H1 (cell line): ENCODE data around the gene GTF3C2. TPM values are rescaled to one million over a fixed set of nuclear protein-coding genes. Genes with fewer than 3 reads are reported as not detected.

Source experiments
- CTCF ChIA-PET: fragments of 300-600 bp; sonication (Branson Sonifier 250); formaldehyde crosslinking; loops from one replicate; lab custom pipeline; 2021; ENCODE audit not compliant: partially characterized antibody; lab: Charles Lee
- POLR2A ChIA-PET: fragments of 300-600 bp; sonication (Branson Sonifier 250); formaldehyde crosslinking; loops from one replicate; lab custom pipeline; 2021; ENCODE audit warnings: inconsistent platforms; ENCODE audit not compliant: partially characterized antibody; lab: Charles Lee
- DNase-seq, 2 experiments: peaks; one replicate each; pipeline versions ENCODE4 v3.0.0 to v3.0.0-alpha.2; 2010 to 2022; ENCODE audit warnings: low spot score in 2 of 2, low read depth in 1 of 2, mixed read lengths in 1 of 2
- FAIRE-seq: peaks from 2 replicates; lab custom pipeline; 2011; peaks lifted over from hg19 to GRCh38; lab: Jason Lieb, UNC
- H2AFZ ChIP-seq: 2 replicates; pipeline ENCODE4 v1.8.1; 2012; ENCODE audit warnings: low read length, inconsistent platforms
- H2AK5ac ChIP-seq: 2 replicates; pipeline ENCODE4 v1.6.1; 2013; ENCODE audit warnings: low read depth, low read length
- H2BK120ac ChIP-seq: replicated peaks from 2 replicates; pipeline ENCODE3; 2013; ENCODE audit warnings: low read depth, low read length, inconsistent platforms
- H2BK12ac ChIP-seq: 2 replicates; pipeline ENCODE4 v1.6.1; 2013; ENCODE audit warnings: low read depth, low read length
- H2BK15ac ChIP-seq: 2 replicates; pipeline ENCODE4 v1.6.1; 2013; ENCODE audit warnings: low read length
- H2BK20ac ChIP-seq: 2 replicates; pipeline ENCODE4 v1.6.1; 2013; ENCODE audit warnings: low read length
- H2BK5ac ChIP-seq: 2 replicates; pipeline ENCODE4 v1.6.1; 2013; ENCODE audit warnings: low read depth, low read length
- H3K14ac ChIP-seq: 2 replicates; pipeline ENCODE4 v1.6.1; 2013; ENCODE audit warnings: inconsistent platforms; ENCODE audit not compliant: insufficient read length
- H3K18ac ChIP-seq: 2 replicates; pipeline ENCODE4 v1.6.1; 2013; ENCODE audit warnings: low read length; ENCODE audit errors: extremely low read depth
- H3K23ac ChIP-seq: 2 replicates; pipeline ENCODE4 v1.6.1; 2013; ENCODE audit warnings: inconsistent platforms; ENCODE audit not compliant: insufficient read length
- H3K23me2 ChIP-seq: 2 replicates; pipeline ENCODE4 v1.6.1; 2013; ENCODE audit warnings: low read depth, low read length
- H3K27ac ChIP-seq: 2 replicates; pipeline ENCODE4 v1.6.1; 2011; ENCODE audit warnings: low read depth, low read length, inconsistent platforms
- H3K27me3 ChIP-seq, 4 experiments: replicated peaks in 1 of 4; 1 replicate in 1 of 4; 2 replicates in 3 of 4; pipeline versions ENCODE4 v1.6.1 to v1.8.1; 2011 to 2013; ENCODE audit warnings: low read length in 3 of 4, mild to moderate bottlenecking in 3 of 4, inconsistent platforms in 2 of 4, mixed read lengths in 2 of 4, moderate library complexity in 1 of 4; ENCODE audit not compliant: control insufficient read depth in 3 of 4, insufficient read depth in 3 of 4; ENCODE audit errors: extremely low read depth in 1 of 4
- H3K36me3 ChIP-seq, 4 experiments: 2 replicates each; pipeline versions ENCODE4 v1.6.1 to v1.8.1; 2011 to 2013; ENCODE audit warnings: mild to moderate bottlenecking in 4 of 4, low read length in 3 of 4, moderate library complexity in 2 of 4, control low read depth in 1 of 4, inconsistent platforms in 1 of 4; ENCODE audit not compliant: insufficient read depth in 4 of 4, control insufficient read depth in 2 of 4
- H3K4ac ChIP-seq: replicated peaks from 2 replicates; pipeline ENCODE3; 2013; ENCODE audit warnings: low read length, low read depth, mixed read lengths, inconsistent platforms; ENCODE audit not compliant: insufficient read length
- H3K4me1 ChIP-seq, 4 experiments: replicated peaks in 1 of 4; 1 replicate in 1 of 4; 2 replicates in 3 of 4; pipeline versions ENCODE4 v1.6.1 to v1.8.1; 2011 to 2013; ENCODE audit warnings: low read length in 3 of 4, inconsistent platforms in 2 of 4, mixed read lengths in 1 of 4; ENCODE audit not compliant: insufficient read depth in 4 of 4, control insufficient read depth in 3 of 4
- H3K4me2 ChIP-seq, 2 experiments: 2 replicates each; pipeline versions ENCODE4 v1.6.1 to v1.8.1; 2011 to 2013; ENCODE audit warnings: low read depth in 2 of 2, low read length in 2 of 2, control low read depth in 1 of 2, inconsistent platforms in 1 of 2, mild to moderate bottlenecking in 1 of 2; ENCODE audit not compliant: insufficient read depth in 1 of 2
- H3K4me3 ChIP-seq, 4 experiments: fragments of 200-600, 300-600 bp in 1 of 4; sonication (generic), shearing (Covaris generic), sonication (Bioruptor Twin) in 1 of 4; 2 replicates each; pipeline versions ENCODE4 v1.5.1 to v1.8.1; 2011 to 2016; ENCODE audit warnings: low read length in 4 of 4, low read depth in 3 of 4, control low read depth in 2 of 4, inconsistent platforms in 2 of 4, mild to moderate bottlenecking in 2 of 4, mixed read lengths in 1 of 4, moderate library complexity in 1 of 4; ENCODE audit not compliant: insufficient read depth in 2 of 4; ENCODE audit errors: extremely low read depth in 1 of 4
- H3K56ac ChIP-seq: replicated peaks from 2 replicates; pipeline ENCODE3; 2013; ENCODE audit warnings: low read depth, mild to moderate bottlenecking, mixed read lengths, low read length, inconsistent platforms; ENCODE audit not compliant: insufficient read length
- H3K79me1 ChIP-seq: 2 replicates; pipeline ENCODE4 v1.6.1; 2013; ENCODE audit warnings: low read depth, low read length, control low read depth
- H3K79me2 ChIP-seq, 2 experiments: 2 replicates each; pipeline versions ENCODE4 v1.6.1 to v1.8.1; 2012 to 2013; ENCODE audit warnings: low read length in 2 of 2, mild to moderate bottlenecking in 2 of 2, inconsistent platforms in 1 of 2; ENCODE audit not compliant: insufficient read depth in 2 of 2, control insufficient read depth in 1 of 2
- H3K9ac ChIP-seq, 4 experiments: replicated peaks in 1 of 4; 1 replicate in 1 of 4; 2 replicates in 3 of 4; pipeline versions ENCODE4 v1.6.1 to v1.8.1; 2011 to 2013; ENCODE audit warnings: low read depth in 3 of 4, low read length in 3 of 4, control low read depth in 2 of 4, mild to moderate bottlenecking in 2 of 4, moderate library complexity in 2 of 4, inconsistent platforms in 1 of 4; ENCODE audit errors: extremely low read depth in 1 of 4
- H3K9me3 ChIP-seq, 2 experiments: 2 replicates each; pipeline versions ENCODE4 v1.6.1 to v1.8.1; 2012 to 2013; ENCODE audit warnings: mild to moderate bottlenecking in 2 of 2, moderate library complexity in 2 of 2, control low read depth in 1 of 2, inconsistent platforms in 1 of 2, low read depth in 1 of 2, low read length in 1 of 2, mixed read lengths in 1 of 2; ENCODE audit not compliant: insufficient read depth in 2 of 2
- H4K20me1 ChIP-seq, 2 experiments: replicated peaks in 1 of 2; 2 replicates each; pipeline versions ENCODE3 to v1.8.1; 2011 to 2013; ENCODE audit warnings: inconsistent platforms in 2 of 2, low read length in 2 of 2, mild to moderate bottlenecking in 1 of 2; ENCODE audit not compliant: insufficient read depth in 2 of 2, control insufficient read depth in 1 of 2
- H4K5ac ChIP-seq: 2 replicates; pipeline ENCODE4 v1.6.1; 2013; ENCODE audit warnings: low read length, low read depth, mixed read lengths, inconsistent platforms; ENCODE audit not compliant: insufficient read length
- H4K8ac ChIP-seq: 2 replicates; pipeline ENCODE4 v1.8.0; 2013; ENCODE audit warnings: mild to moderate bottlenecking, moderate library complexity, low read length, inconsistent platforms; ENCODE audit not compliant: insufficient read depth; ENCODE audit errors: extremely low read depth
- H4K91ac ChIP-seq: replicated peaks from 2 replicates; pipeline ENCODE3; 2013; ENCODE audit warnings: low read length, mixed read lengths, inconsistent platforms; ENCODE audit not compliant: insufficient read length
- CBX5 ChIP-seq: fragments of 300-800, 300-1000 bp; sonication (generic); IDR thresholded peaks from 2 replicates; pipeline ENCODE4 v1.7.1; 2016; ENCODE audit warnings: antibody characterized with exemption, low read length, low read depth
- CBX8 ChIP-seq: fragments of 300-800, 300-1000 bp; sonication (generic); IDR thresholded peaks from 2 replicates; pipeline ENCODE4 v1.7.1; 2016; ENCODE audit warnings: low read depth, low read length, borderline replicate concordance
- EGR1 ChIP-seq: IDR thresholded peaks from 2 replicates; pipeline ENCODE4 v1.6.1; 2011; ENCODE audit warnings: low read depth, low read length, borderline replicate concordance
- EP300 ChIP-seq, 2 experiments: IDR thresholded peaks; 1 replicate in 1 of 2; 2 replicates in 1 of 2; pipeline ENCODE4 v1.6.1; 2011 to 2012; ENCODE audit warnings: low read depth in 2 of 2, low read length in 2 of 2, mild to moderate bottlenecking in 2 of 2, borderline replicate concordance in 1 of 2, inconsistent platforms in 1 of 2, moderate library complexity in 1 of 2
- NANOG ChIP-seq: IDR thresholded peaks from 2 replicates; pipeline ENCODE4 v1.6.1; 2011; ENCODE audit warnings: low read length, low read depth, mild to moderate bottlenecking, inconsistent platforms; ENCODE audit not compliant: insufficient read depth, poor library complexity, severe bottlenecking
- NRF1 ChIP-seq: IDR thresholded peaks from 2 replicates; pipeline ENCODE4 v1.6.1; 2011; ENCODE audit warnings: mild to moderate bottlenecking, low read depth, low read length, improper control_type of control experiment
- RNF2 ChIP-seq: fragments of 200-900, 300-1000 bp; sonication (generic); IDR thresholded peaks from 2 replicates; pipeline ENCODE4 v1.7.1; 2016; ENCODE audit warnings: borderline replicate concordance, low read depth, mild to moderate bottlenecking, antibody characterized with exemption, low read length; ENCODE audit not compliant: poor library complexity, severe bottlenecking; ENCODE audit errors: missing control alignments
- SP2 ChIP-seq: IDR thresholded peaks from 2 replicates; pipeline ENCODE4 v1.6.1; 2012; ENCODE audit warnings: mild to moderate bottlenecking, low read length, inconsistent platforms
- TEAD4 ChIP-seq: IDR thresholded peaks from 2 replicates; pipeline ENCODE4 v1.6.1; 2012; ENCODE audit warnings: low read depth, low read length, inconsistent platforms, mixed read lengths
- YY1 ChIP-seq: IDR thresholded peaks from 2 replicates; pipeline ENCODE4 v1.6.1; 2011; ENCODE audit warnings: low read depth, mild to moderate bottlenecking, low read length
- WGBS, 2 experiments: shearing (Covaris generic) in 1 of 2; methylation state at CpG; one replicate each; pipeline versions ENCODE4 v1.1.6 to v1.1.7; 2013 to 2015; ENCODE audit warnings: low lambda C conversion rate in 2 of 2, mixed read lengths in 2 of 2, inconsistent platforms in 1 of 2, low coverage in 1 of 2, missing lambda C conversion rate in 1 of 2; ENCODE audit not compliant: insufficient replicate concordance in 2 of 2, insufficient coverage in 1 of 2, insufficient read length in 1 of 2; ENCODE audit errors: extremely low coverage in 1 of 2, missing lambda C conversion rate in 1 of 2; 5-methylcytosine and 5-hydroxymethylcytosine counted together
- polyA plus RNA-seq, 7 experiments: library from polyadenylated mRNA; depleted of rRNA in 3 of 7; stranded (reverse) in 5 of 7; unstranded in 2 of 7; fragments of >200 nt in 5 of 7; fragments of 200-250 nt in 2 of 7; gene quantifications; 1 replicate in 5 of 7; 2 replicates in 1 of 7; 4 replicates in 1 of 7; pipeline versions ENCODE4 v1.2.1 to v1.2.3, GENCODE V29; 2011 to 2013; ENCODE audit warnings: missing spikeins in 2 of 7, mixed read lengths in 2 of 7
- total RNA-seq: library from RNA; stranded (reverse); fragmentation: NEBNext Ultra II Directional; extraction: Animal tissue kit (Norgen Biotek cat#: 25700); gene quantifications from 2 replicates; pipeline ENCODE4 v1.2.1, GENCODE V29; 2021

The GTF3C2 gene
- total and polyA plus RNA-seq, 2 of the 8 experiments (the other 6 are each of a cell fraction or from before 2014, with no cell fraction given) = 118 to 127 TPM

GRCh38 chr2:27324720-27325119 is 31.8 kb downstream of the GTF3C2 start:
- no peak for FAIRE-seq
- H2BK5ac ChIP-seq = no peak overlapping the region
- H3K36me3 ChIP-seq = peaks cover 27 to 37% (median 34%) of the 10 kb centered on the region in 4 experiments
- no peaks in the 10 kb centered on the region; a peak in 1 of 4 replicates for H3K9me3 ChIP-seq
- H2BK12ac ChIP-seq = no peak overlapping the region
- no peaks in the 10 kb centered on the region; a peak in 1 of 4 replicates for H3K79me2 ChIP-seq
- CTCF ChIA-PET = interaction anchor here (1.5 to 10.3 kb wide), 4 partner anchors 9 to 45 kb away, joined by 3 to 128 read pairs (median 8); partner anchors contain the start of genes EIF2B4, SNX17 and UCN
- no peaks in the 10 kb centered on the region for H3K79me1 ChIP-seq
- DNase-seq = no peak
- no peak overlapping the region for H4K91ac ChIP-seq
- H3K27me3 ChIP-seq = no peaks in the 10 kb centered on the region
- no peak overlapping the region for H3K27ac ChIP-seq
- H3K4me2 ChIP-seq = no peak overlapping the region; a peak in 1 of 4 replicates
- peaks cover 0 to 10% (median 0%) of the 10 kb centered on the region in 4 experiments; a peak in 4 of 7 replicates for H3K4me1 ChIP-seq
- H3K4me3 ChIP-seq = no peak overlapping the region
- H3K23ac ChIP-seq = no peak overlapping the region
- H3K23me2 ChIP-seq = peaks cover 7% of the 10 kb centered on the region
- no peak overlapping the region for H2AFZ ChIP-seq
- H4K5ac ChIP-seq = no peak overlapping the region
- H3K14ac ChIP-seq = no peak overlapping the region
- no peaks in the 10 kb centered on the region for H4K20me1 ChIP-seq
- no peak overlapping the region for H2BK15ac ChIP-seq
- POLR2A ChIA-PET = interaction anchor here (0.6 to 9.4 kb wide), 11 partner anchors 9 to 83 kb away, joined by 3 to 105 read pairs (median 11); partner anchors contain the start of genes TRIM54, UCN and ZNF513
- 94% methylated on average over 5 of the region's 5 CpGs; no CpG with 5 or more reads in 1 of the 2 experiments for WGBS, 2 experiments
- H3K18ac ChIP-seq = no peak overlapping the region
- TF ChIP-seq RNF2 (no peak), SP2 (no peak), CBX5 (no peak), NRF1 (no peak), TEAD4 (no peak), CBX8 (no peak), EP300 (IDR thresholded peaks at IDR 0.05; ENCODE audit: borderline replicate concordance in 1 of 2, low read depth in 2 of 2, low read length in 2 of 2) (no peak), YY1 (no peak), EGR1 (no peak), NANOG (no peak)
- no peak overlapping the region for H3K56ac ChIP-seq
- H3K4ac ChIP-seq = no peak overlapping the region
- no peak overlapping the region for H4K8ac ChIP-seq
- no peak overlapping the region for H2BK20ac ChIP-seq
- no peak overlapping the region for H3K9ac ChIP-seq
- no peak overlapping the region for H2AK5ac ChIP-seq
- H2BK120ac ChIP-seq = no peak overlapping the region
